ENCODE results near the gene SUFU.

SUFU gene

GRCh38 chr10:102515724-102516123, 12.0 kb downstream of the SUFU start:
- Histone ChIP-seq H3K4me2 (ENCODE audit: low read length) (no peak overlapping the region), H3K27me3 (ENCODE audit: low read depth, low read length) (no peaks in the 10 kb centered on the region), H3K27ac (ENCODE audit: low read length) (no peak overlapping the region), H2AFZ (ENCODE audit: low read depth, low read length) (no peak overlapping the region), H3K79me2 (ENCODE audit: low read length) (no peaks in the 10 kb centered on the region), H3K4me3 (ENCODE audit: low read length) (no peak overlapping the region), H3K9me3 (ENCODE audit: insufficient read depth, low read length) (no peaks in the 10 kb centered on the region), H4K20me1 (ENCODE audit: insufficient read depth, low read length) (no peaks in the 10 kb centered on the region), H3K36me3 (replicated peaks; ENCODE audit: low read depth, low read length) (no peaks in the 10 kb centered on the region), H3K4me1 (ENCODE audit: low read length) (peaks cover 14% of the 10 kb centered on the region), H3K9ac (ENCODE audit: low read length) (no peak overlapping the region)
- no peak for TF ChIP-seq EZH2phosphoT487 (IDR thresholded peaks at IDR 0.05; ENCODE audit: low read depth)
- no peak for TF ChIP-seq CTCF (IDR thresholded peaks at IDR 0.05; ENCODE audit: low read depth, low read length)

- no peak for TF ChIP-seq EZH2phosphoT487 (IDR thresholded peaks at IDR 0.05; ENCODE audit: low read depth)
- no peak for TF ChIP-seq CTCF (IDR thresholded peaks at IDR 0.05; ENCODE audit: low read depth, low read length)
- no peaks in the 10 kb centered on the region for H3K4me1 ChIP-seq (ENCODE audit: low read length)
- H3K4me3 ChIP-seq (ENCODE audit: low read length) = no peak overlapping the region
- H3K4me2 ChIP-seq (ENCODE audit: low read length) = no peak overlapping the region
- no peak overlapping the region for H2AFZ ChIP-seq (ENCODE audit: low read depth, low read length)
- H3K27me3 ChIP-seq (ENCODE audit: low read depth, low read length) = no peaks in the 10 kb centered on the region
- no peaks in the 10 kb centered on the region for H3K9me3 ChIP-seq (ENCODE audit: insufficient read depth, low read length)
- H4K20me1 ChIP-seq (ENCODE audit: insufficient read depth, low read length) = no peaks in the 10 kb centered on the region
- H3K27ac ChIP-seq (ENCODE audit: low read length) = no peak overlapping the region
- H3K79me2 ChIP-seq (ENCODE audit: low read length) = no peaks in the 10 kb centered on the region
- H3K36me3 ChIP-seq (replicated peaks; ENCODE audit: low read depth, low read length) = no peaks in the 10 kb centered on the region
- no peak overlapping the region for H3K9ac ChIP-seq (ENCODE audit: low read length)
Measured at GRCh38 chr10:102517553-102517952, 13.8 kb downstream of the SUFU start.

- H2AFZ ChIP-seq (ENCODE audit: low read depth, low read length) = no peak overlapping the region
- H3K27me3 ChIP-seq (ENCODE audit: low read depth, low read length) = no peaks in the 10 kb centered on the region
- no peaks in the 10 kb centered on the region for H3K4me1 ChIP-seq (ENCODE audit: low read length)
- no peak for TF ChIP-seq CTCF (IDR thresholded peaks at IDR 0.05; ENCODE audit: low read depth, low read length)
- TF ChIP-seq EZH2phosphoT487 (IDR thresholded peaks at IDR 0.05; ENCODE audit: low read depth) = no peak
- no peak overlapping the region for H3K9ac ChIP-seq (ENCODE audit: low read length)
- no peak overlapping the region for H3K4me3 ChIP-seq (ENCODE audit: low read length)
- H3K4me2 ChIP-seq (ENCODE audit: low read length) = no peak overlapping the region
- no peaks in the 10 kb centered on the region for H3K36me3 ChIP-seq (replicated peaks; ENCODE audit: low read depth, low read length)
- no peak overlapping the region for H3K27ac ChIP-seq (ENCODE audit: low read length)
- no peaks in the 10 kb centered on the region for H3K79me2 ChIP-seq (ENCODE audit: low read length)
- H4K20me1 ChIP-seq (ENCODE audit: insufficient read depth, low read length) = no peaks in the 10 kb centered on the region
- H3K9me3 ChIP-seq (ENCODE audit: insufficient read depth, low read length) = no peaks in the 10 kb centered on the region
Measured at GRCh38 chr10:102519246-102519825, 15.6 kb downstream of the SUFU start.

GRCh38 chr10:102522874-102523249, 19.1 kb downstream of the SUFU start:
- Histone ChIP-seq H3K4me2 (ENCODE audit: low read length) (no peak overlapping the region), H4K20me1 (ENCODE audit: insufficient read depth, low read length) (no peaks in the 10 kb centered on the region), H3K9ac (ENCODE audit: low read length) (no peak overlapping the region), H3K27ac (ENCODE audit: low read length) (no peak overlapping the region), H3K79me2 (ENCODE audit: low read length) (no peaks in the 10 kb centered on the region), H3K36me3 (replicated peaks; ENCODE audit: low read depth, low read length) (no peaks in the 10 kb centered on the region), H3K27me3 (ENCODE audit: low read depth, low read length) (no peaks in the 10 kb centered on the region), H2AFZ (ENCODE audit: low read depth, low read length) (no peak overlapping the region), H3K4me3 (ENCODE audit: low read length) (no peak overlapping the region), H3K4me1 (ENCODE audit: low read length) (no peaks in the 10 kb centered on the region), H3K9me3 (ENCODE audit: insufficient read depth, low read length) (no peaks in the 10 kb centered on the region)
- TF ChIP-seq CTCF (IDR thresholded peaks at IDR 0.05; ENCODE audit: low read depth, low read length) = no peak
- TF ChIP-seq EZH2phosphoT487 (IDR thresholded peaks at IDR 0.05; ENCODE audit: low read depth) = no peak
